GM11168 (cell line): Measurements from ENCODE around the gene TMUB1.

Experiments used
- in situ Hi-C: fragments of 300-500 bp; cut with MboI; formaldehyde crosslinking; loops from one replicate; pipeline ENCODE4 v1.12.0; 2022; ENCODE audit warnings: low sequenced_read_pairs; ENCODE audit not compliant: unreplicated experiment

Gene TMUB1

DNA sequence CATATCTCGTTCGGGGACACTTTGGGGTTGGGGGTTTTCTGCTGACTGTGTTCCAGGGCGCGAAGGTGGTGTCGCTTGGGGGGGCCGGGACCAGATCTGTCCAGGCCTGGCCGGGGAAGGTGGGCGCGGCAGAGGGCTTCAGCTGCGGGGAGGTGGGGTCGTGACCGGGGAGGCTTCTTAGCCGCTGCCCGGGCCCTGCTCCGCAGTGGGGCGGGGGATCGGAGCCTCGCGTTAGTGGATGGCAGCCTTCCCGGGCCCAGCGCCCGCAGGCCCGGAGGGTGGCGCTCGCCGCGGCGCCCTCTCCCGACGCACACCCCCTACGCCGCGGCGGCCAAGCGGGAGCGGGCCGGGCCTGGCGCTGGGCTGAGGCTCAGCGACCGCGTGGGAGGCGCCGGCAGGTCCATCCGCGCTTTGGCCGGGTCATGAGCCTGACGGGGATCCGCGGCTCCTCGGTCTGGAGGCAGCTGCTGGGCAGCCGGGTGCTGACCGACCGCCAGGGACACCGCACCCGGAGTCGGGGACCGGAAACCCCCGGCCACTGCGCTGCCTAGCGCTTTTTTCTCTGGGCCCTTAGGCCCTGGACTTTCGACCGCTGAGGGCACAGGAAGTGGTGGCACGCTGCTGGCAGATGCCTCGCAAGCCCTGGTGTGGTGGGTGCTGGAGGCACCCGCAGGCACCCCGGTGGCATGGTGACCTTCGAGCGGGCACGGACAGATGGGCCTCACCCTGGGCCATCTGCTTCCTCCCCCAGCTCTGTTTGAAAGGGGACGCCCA is 4.1 kb upstream of the TMUB1 start:
- in situ Hi-C loops, result no loop called here

- in situ Hi-C loops, result no loop called here
Observed at GRCh38 chr7:151086802-151087244, 3.5 kb upstream of the TMUB1 start.

- in situ Hi-C loops, result no loop called here
Observed at GRCh38 chr7:151085691-151086620, 2.7 kb upstream of the TMUB1 start, which contains the start of gene AGAP3. Gene AGAP3 (plus strand): TSS chr7:151086475. CDS start chr7:151086742, 267 bp downstream.

DNA sequence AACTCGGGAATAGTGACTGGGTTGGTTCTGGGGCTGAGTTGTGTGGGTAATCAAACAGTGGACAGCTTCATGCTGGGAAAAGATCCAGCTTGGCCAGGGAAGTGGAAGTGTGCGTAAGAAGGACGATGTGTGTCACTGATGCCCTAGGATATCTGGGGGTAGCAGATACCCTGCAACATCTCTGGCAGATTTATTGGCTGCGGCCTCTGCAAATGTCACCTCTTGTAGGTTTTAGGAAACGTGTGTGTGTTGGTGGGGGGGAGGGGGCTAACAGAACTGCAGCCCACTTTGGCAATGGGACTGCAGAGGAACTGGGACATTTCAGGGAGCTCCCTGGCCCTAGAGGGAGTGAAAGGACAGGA is 2.0 kb upstream of the TMUB1 start:
- in situ Hi-C loops, result no loop called here

DNA sequence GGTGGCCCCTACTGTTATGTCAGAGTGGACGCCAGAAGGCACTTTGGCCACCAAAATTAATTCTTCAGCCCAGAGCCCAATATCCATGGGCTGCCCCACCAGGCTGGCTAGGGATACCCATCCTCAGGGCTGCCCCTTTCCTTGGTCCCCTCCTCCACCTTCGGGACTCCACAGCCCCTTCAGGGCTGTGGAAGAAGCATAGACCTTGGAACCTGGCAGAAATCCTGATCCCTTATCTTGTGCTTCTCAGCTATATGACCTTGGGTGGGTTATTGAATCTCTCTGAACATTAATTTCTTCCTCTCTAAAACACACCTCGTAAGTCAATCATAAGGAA is 499 bp upstream of the TMUB1 start:
- in situ Hi-C loops, result no loop called here

DNA sequence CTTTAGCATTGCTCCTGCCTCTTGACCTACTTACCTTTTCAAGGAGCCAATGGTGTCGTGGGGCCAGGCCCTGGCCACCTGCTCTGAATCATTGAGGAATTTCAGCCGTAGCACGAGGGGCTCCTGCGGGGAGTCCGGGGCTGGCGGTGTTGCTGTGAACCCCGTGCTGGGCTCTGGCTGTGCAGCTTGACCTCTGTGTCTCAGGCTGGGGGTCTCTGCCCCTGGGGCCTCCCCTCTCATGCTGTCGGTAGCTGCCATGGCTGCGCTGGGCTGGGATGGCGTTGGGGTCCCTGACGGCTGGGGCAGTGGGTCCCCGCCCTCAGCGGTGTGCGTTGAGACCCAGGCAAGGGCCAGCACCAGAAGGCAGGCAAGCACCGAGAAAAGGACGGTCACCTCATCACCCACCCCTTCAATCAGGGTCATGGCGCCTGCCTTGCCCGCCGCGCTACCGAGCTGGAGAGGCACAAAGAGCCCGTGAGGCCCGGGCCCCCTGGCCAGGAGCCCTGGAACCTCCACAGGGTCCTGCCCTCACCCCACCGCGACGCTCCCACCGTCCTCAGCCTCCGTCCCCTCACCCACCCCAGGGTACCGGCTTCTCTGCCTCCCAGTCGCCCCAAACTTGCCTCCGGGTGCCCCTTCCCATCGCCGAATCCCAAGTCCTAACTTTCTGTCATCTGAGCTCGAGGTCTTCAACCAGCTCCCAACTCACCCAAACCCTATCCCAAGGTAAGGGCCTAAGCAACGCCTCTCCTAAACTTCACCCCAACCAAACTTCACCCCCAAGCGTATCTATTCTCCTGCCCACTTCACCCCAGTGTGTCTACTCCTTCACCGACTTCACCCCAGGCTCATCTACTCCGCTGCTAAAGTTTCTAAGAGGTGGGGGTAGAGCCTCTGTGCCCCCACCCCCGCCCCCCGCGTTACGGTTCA is 887 bp downstream of the TMUB1 start:
- in situ Hi-C loops, result no loop called here

DNA sequence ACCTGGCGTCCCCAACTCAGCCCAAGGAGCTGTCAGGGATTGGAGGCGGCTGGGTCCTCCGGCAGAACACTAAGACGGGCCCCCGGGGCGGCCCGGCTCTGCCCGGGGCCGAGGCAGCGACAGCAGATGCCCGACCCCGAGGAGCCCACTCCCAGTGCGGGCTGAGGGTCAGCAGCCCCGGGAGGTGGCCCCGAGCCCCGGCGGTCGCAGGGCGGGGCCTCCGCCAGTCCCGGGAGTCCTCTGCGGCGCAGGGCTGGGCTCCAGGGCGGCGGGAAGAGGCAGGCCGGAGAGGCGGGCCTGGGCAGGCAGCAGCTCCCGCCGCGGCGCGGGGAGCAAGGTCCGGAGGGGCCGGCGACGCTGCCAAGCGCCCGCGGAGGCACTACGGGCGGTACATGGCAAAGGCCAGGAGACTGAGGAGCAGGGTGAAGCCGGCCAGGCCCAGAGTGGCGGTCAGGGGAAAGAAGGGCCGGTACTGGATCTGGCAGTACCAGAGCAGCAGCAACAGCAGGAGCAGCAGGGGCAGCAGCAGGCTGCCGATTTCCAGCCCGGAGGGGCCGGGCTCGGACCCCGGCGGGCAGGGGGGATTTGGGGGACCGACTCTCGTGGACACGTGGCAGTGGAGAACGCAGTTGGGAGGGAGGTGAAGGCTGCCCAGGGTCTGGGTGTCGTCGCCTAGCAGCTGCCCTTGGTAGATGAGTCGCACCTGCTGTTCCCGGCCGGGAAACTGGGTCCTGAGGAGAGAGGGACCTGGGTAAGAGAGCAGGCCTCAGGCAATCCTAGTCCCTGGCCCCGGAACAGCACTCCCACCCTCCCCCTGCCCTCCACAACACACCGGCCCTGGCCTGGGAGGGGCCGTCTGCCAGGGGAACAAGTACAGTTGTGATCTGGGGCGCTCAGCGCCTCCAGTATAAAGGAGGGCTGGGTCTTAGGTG is 1.9 kb downstream of the TMUB1 start:
- in situ Hi-C loops, result no loop called here

DNA sequence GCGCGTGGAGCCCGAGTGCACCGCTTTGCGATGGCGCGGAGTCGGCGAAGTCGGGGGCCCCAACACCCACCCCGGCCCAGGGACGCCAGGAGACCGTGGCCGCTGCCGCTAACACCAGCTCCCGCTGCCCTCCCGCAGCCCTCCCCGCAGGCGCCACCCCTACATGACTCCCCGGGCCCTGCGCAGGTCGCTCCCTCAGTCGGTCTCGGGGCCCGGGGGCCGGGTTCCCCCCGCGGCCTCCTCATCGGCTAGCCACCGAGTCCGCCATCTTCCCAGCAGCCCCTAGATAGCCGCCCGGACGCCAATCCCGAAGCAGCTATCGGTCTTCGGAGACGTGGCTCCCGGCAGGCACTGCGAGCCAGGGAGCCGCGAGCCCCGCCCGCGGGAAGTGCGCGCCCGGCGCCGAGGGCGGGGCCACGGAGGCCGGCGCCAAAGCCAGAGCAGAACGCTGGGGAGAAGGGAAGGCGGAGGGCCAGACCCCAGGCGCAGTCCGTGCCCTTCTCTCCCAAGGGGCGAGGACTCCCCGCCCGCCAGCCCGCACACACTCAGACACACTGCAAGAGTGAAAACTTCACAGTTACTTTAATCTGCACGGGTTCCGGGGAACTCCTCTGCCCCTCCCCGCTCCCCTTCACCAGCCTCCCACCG is 2.6 kb downstream of the TMUB1 start, which contains the start of gene FASTK:
FASTK (minus strand) TSS at position 288 of the 648 bp plus-strand sequence; CDS start at position 245, 43 bp downstream.
- in situ Hi-C loops, result no loop called here

DNA sequence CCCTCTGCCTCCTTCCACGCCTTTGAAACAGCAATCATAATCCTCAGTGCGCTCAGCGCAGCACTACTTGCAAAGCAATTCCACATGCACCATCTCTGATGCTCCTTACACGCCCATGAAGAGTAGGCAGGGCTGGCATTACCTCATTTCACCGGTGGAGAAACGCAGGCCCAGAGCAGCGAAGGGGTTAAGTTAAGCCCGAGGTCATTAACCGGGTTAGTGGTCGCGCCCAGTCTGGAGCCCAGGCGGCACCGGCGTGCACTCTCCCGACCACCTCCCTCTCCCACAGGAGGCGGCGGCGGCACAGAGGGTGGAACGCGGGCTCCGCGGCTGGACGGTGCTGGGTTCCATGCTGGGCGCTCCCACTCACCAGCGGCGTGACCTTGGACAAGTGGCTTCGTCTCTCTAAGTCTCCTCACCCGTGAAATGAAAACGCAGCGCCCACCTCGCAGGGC is 3.2 kb downstream of the TMUB1 start:
- in situ Hi-C loops, result no loop called here

DNA sequence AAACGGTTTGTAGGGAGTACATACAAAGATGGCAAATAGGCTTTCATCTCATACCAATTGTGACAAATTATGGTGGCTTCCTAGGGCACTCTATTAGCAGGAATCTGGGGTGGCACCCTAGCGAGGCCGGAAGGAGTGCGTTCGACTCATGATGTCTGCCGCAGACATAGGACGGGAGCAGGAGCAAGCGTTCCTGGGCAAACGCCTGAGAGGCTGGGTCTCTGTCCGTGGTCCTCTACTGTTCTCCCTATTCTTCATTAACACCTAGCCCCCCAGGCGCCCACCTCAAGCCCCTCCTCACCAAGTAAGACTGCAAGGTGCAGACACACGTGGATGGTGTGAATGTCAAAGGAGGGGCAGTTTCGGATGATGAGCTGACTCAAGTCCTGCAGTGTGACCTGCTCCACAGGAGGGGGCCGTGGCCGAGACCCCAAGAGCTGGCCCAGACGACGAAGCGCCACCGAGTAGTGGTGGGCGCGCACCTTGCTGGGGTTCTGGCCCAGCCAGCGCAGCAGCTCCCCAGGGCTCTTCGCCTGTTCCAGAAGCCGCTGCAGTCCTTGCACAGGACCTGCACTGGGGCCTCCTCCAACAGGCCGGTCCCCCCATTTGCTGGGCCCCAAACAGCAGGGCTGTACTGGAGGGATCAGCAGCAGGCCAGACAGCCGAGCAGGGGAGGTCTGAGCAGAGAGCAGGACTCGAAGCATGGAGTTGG is 3.9 kb downstream of the TMUB1 start:
- in situ Hi-C loops, result no loop called here

DNA sequence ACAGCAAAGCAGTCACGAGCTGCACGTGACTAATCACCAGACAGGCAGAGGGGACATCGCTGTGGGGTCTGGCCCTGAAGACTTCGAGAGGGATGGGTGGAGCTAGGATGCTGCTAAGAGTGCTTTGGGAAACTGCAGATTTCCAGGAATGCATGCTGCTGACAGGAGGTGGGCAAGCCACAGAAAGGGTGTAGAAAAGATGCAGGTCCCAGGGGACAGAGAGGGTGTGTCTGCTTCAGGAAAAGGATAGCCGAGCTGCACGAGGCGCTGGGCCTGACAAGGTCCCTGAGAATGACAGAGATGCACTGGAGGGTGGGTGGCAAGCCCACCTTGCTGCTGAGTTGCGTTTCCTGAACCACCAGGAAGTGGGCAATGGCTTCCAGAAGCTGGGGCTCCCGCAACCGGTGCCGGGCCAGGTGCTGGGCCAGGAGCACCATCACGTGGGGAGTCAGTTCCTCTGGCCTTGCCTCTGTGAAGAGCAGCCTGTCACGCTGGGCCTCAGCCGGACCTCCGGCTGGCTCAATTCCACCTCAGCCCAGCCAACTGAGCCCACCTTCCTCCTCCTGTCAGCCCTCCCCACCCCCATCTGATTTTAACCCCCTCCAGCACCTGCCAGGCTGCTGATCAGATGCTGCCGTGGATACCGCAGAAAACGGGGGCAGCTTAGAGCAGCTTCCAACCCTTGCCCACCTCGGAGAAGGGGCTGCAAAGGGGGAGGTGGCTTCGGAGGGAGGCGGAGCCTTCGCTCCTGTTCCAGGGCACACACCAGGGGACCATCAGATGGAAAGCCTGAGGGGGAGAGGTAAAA is 4.9 kb downstream of the TMUB1 start:
- in situ Hi-C loops, result no loop called here

GRCh38 chr7:151077705-151078232 is 5.5 kb downstream of the TMUB1 start:
- in situ Hi-C loops, result no loop called here

GRCh38 chr7:151076863-151077704 is 6.2 kb downstream of the TMUB1 start:
- in situ Hi-C loops, result no loop called here

GRCh38 chr7:151075978-151076426 is 7.3 kb downstream of the TMUB1 start:
- in situ Hi-C loops, result no loop called here

GRCh38 chr7:151075662-151075971 is 7.7 kb downstream of the TMUB1 start:
- in situ Hi-C loops, result no loop called here
